M059J (cell line): ENCODE data around the gene KMT2A. TPM values are rescaled to one million over a fixed set of nuclear protein-coding genes. Genes with fewer than 3 reads are reported as not detected.

Experiments used
- DNase-seq: peaks from one replicate; pipeline ENCODE4 v3.0.0-alpha.2; 2012; ENCODE audit warnings: low read depth
- total RNA-seq: library from RNA; depleted of rRNA; stranded (reverse); fragments of >200 nt; shearing (Covaris generic); gene quantifications from 2 replicates; pipeline ENCODE4 v1.2.3, GENCODE V29; 2014

The KMT2A gene
- total RNA-seq, 1 experiment from 2014 or later, result 40.4 TPM

- DNase-seq, result no peak
These were observed 48.1 kb downstream of the KMT2A start for GRCh38 chr11:118484405-118484804.

- DNase-seq, result no peak
These were observed 49.0 kb downstream of the KMT2A start for GRCh38 chr11:118485273-118485672.

- DNase-seq, result peak; percentile 71
These were observed 52.3 kb downstream of the KMT2A start for GRCh38 chr11:118488480-118489109.

DNA sequence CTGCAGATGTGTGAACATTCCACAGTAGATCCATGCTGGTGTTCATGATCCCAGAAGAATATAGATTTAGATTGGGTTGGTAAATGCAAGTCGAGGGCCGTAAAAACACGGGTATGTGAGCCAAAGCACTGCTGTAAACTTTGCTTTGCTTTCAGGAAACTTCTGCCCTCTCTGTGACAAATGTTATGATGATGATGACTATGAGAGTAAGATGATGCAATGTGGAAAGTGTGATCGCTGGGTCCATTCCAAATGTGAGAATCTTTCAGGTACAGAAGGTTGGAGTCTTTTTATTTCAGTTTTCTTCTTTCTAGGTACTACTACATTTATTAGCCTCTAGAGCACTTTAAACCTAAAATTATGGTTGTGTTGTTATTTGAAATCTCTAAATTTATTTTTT, 54.7 kb downstream of the KMT2A start:
- no peak for DNase-seq

- DNase-seq, result peak; percentile 22
These were observed 61.5 kb downstream of the KMT2A start for GRCh38 chr11:118497831-118498230.

GRCh38 chr11:118503216-118503615, 66.9 kb downstream of the KMT2A start:
- DNase-seq, result no peak

DNA sequence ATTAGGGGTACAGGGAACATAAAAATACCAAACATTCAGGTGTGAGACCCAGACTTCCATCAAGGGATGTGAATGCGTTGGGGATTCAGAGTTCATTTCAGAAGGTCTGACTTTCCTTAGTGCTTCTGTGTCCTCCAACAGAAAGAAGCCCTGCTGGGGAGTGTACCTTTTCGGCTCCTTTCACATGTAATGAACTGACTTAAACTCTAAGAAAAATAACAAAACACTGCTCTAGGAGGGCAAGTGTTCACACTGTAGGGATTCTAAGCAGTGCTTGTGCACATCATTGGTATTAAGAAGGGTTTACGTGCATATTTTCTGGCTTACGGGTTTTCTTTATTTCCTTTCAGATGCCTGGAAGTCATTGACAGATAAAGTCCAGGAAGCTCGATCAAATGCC, 75.3 kb downstream of the KMT2A start:
- DNase-seq, result no peak

- DNase-seq, result no peak
These were observed 77.8 kb downstream of the KMT2A start for GRCh38 chr11:118514103-118514502.

GRCh38 chr11:118519549-118519948, 83.3 kb downstream of the KMT2A start:
- DNase-seq, result no peak

DNA sequence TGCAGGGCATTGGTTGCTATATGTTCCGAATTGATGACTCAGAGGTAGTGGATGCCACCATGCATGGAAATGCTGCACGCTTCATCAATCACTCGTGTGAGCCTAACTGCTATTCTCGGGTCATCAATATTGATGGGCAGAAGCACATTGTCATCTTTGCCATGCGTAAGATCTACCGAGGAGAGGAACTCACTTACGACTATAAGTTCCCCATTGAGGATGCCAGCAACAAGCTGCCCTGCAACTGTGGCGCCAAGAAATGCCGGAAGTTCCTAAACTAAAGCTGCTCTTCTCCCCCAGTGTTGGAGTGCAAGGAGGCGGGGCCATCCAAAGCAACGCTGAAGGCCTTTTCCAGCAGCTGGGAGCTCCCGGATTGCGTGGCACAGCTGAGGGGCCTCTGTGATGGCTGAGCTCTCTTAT, 85.6 kb downstream of the KMT2A start:
- no peak for DNase-seq

- peak; percentile 47 for DNase-seq
These were observed 86.3 kb downstream of the KMT2A start for GRCh38 chr11:118522571-118523072.

- no peak for DNase-seq
These were observed 88.1 kb downstream of the KMT2A start for GRCh38 chr11:118524356-118524755.

GRCh38 chr11:118524757-118525470, 88.6 kb downstream of the KMT2A start:
- DNase-seq, result no peak

- no peak for DNase-seq
These were observed 90.4 kb downstream of the KMT2A start for GRCh38 chr11:118526688-118527087.

- DNase-seq, result no peak
These were observed 90.8 kb downstream of the KMT2A start, which contains the start of gene TTC36 for GRCh38 chr11:118527109-118527508. TTC36 (plus strand) TSS chr11:118527474; CDS start chr11:118527495, 21 bp downstream.

- no peak for DNase-seq
These were observed 92.2 kb downstream of the KMT2A start for GRCh38 chr11:118528511-118528910.

DNA sequence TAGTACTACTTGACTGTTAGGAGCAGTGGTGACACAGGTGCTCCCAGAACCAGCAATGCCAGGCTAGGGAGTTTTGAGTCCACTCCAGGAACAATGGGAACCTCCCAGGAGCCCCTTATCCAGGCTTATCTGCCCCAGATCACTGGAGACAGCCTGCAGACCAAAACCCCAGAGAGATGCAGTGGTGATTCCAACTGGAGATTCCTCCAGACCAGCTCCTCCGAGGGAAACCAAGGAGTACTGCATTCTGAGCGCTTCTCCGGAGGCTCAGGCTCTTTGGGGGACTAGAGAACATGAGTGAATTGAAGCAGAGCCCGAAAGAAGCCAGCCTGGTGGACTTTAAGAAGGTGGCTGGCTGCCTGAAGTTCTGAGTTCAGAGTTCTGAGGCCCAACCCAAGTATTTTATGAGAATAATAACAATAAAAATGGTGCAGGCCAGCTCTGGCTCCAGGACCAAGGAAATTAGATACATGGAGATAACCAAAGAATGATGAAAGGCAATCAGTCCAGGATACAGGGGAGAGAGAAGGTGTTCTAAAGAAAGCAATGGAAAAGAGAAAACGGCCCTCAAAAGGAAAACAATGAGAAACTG, 93.4 kb downstream of the KMT2A start:
- no peak for DNase-seq

GRCh38 chr11:118530180-118530682, 93.9 kb downstream of the KMT2A start:
- peak; percentile 33 for DNase-seq

GRCh38 chr11:118530683-118531596, 94.6 kb downstream of the KMT2A start, which contains the start of gene TMEM25:
TMEM25 (plus strand) TSS chr11:118531192; CDS start chr11:118531802, 610 bp downstream.
- peak; percentile 41 for DNase-seq

DNA sequence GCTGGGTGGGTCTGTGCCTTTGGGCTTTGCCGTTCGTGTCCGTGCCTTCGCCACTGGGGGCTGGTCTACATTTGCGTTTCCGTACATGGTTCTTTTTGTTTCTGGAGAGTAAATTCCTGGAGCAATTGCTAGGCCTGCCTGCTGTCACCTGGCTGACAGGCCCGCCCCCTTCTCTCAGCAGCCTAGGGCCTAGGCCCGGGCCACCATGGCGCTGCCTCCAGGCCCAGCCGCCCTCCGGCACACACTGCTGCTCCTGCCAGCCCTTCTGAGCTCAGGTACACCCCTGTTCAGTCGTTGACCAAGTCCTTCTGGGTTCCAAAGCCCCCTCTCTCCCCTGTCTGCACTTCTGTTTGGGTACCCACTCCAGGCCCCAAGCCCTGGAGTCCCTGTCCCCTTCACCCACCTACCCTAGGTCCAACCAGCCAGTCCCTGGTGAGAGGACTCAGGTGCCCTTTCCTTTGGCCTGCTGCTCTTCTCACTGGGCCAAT, 95.3 kb downstream of the KMT2A start:
- no peak for DNase-seq

GRCh38 chr11:118532091-118532490, 95.8 kb downstream of the KMT2A start:
- DNase-seq, result no peak
